Kidney glomerular epithelial cell (primary cell): ENCODE data around the gene OCLN.
"Not testable (repeated sequence)": the region's sequence is repeated elsewhere in the genome, so short reads cannot be mapped to it uniquely, and the experiment has no call there.

Experiments used
- DNase-seq: peaks from one replicate; lab custom pipeline; 2025; lab: John Stamatoyannopoulos, UW

OCLN gene, protein sequence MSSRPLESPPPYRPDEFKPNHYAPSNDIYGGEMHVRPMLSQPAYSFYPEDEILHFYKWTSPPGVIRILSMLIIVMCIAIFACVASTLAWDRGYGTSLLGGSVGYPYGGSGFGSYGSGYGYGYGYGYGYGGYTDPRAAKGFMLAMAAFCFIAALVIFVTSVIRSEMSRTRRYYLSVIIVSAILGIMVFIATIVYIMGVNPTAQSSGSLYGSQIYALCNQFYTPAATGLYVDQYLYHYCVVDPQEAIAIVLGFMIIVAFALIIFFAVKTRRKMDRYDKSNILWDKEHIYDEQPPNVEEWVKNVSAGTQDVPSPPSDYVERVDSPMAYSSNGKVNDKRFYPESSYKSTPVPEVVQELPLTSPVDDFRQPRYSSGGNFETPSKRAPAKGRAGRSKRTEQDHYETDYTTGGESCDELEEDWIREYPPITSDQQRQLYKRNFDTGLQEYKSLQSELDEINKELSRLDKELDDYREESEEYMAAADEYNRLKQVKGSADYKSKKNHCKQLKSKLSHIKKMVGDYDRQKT

DNA sequence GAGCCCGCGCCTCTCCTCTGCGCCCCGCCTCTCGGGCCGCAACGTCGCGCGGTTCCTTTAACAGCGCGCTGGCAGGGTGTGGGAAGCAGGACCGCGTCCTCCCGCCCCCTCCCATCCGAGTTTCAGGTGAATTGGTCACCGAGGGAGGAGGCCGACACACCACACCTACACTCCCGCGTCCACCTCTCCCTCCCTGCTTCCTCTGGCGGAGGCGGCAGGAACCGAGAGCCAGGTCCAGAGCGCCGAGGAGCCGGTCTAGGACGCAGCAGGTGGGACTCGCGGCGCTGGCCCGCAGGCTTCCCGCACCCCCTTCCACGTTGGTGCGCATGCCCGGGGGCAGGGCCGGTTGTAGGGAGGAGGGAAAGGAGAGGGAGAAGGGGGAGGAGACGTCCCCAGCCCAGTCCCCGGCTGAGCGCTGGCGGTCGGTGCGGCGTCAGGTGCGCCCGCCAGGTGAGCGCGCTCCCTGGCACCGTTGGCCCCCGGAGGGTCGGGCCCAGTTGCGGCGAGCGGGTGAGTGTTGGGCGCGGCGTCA lies at the start of gene OCLN:
TSS of gene OCLN (plus strand) at position 400 of the 532 bp plus-strand sequence. CDS start 11,455 bp downstream, outside the sequence.
- DNase-seq = peak; percentile 7

DNA sequence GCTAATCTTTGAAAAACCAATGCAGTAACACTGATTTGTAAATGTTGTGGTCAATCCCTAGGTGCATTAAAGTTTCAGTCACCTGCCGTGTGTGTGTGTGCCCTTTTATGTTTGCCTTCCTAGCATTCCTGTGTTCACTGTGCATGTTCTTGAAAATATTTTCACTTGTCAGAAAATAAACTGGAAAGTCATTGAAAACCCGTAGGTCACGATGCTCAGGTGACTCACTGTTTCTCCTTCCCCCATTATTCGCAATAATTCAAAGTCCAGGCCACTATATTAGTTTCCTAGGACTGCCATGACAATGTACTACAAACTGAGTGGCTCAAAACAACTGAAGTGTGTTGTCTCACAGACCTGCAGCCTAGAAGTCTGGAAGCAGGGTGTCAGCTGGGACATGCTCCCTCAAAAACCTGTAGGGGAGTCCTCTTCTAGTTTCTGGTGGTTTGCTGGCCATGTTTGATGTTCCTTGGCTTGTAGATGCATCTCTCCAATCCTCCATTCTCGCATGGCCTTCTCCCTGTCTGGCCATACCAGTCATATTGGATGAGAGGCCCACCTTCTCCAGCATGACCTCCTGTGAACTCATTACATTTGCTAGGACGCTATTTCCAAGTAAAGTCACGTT lies 48.3 kb upstream of the OCLN start:
- peak; percentile 78 for DNase-seq

DNA sequence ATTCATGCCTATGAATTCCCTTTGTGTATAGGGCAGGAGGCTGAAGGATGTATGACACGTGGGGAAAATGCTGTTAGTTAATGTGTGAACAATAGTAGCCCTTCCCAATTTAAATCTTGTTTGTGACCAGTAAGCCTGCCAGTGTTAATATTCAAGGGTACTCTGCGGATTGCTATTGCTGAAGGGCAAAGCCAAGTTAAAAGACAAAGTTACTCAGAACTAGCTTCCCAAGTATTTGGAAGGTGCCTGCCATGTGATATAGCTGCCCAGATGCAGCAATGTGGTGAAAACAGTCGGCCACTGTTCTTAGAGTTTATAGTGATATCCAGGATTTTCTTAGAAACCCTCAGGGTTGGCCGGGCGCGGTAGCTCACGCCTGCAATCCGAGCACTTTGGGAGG lies 43.1 kb upstream of the OCLN start:
- no peak for DNase-seq

DNA sequence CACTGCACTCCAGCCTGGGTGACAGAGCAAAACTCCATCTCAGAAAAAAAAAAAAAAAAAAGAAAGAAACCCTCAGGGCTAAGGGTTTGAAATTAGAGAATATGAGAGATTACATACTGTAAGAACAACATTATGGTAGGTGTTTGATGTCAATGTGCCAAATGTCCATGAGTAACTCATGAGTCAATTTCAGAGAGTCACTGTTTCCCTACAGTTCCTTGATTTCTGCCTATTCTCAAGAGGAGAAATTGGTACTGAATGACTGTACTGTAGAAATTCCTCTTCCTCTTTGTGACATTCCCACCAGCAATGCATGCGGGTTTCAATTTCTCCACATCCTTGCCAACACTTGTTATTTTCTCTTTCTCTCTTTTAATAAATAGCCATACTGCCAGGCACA lies 42.5 kb upstream of the OCLN start:
- peak; percentile 28 for DNase-seq

DNA sequence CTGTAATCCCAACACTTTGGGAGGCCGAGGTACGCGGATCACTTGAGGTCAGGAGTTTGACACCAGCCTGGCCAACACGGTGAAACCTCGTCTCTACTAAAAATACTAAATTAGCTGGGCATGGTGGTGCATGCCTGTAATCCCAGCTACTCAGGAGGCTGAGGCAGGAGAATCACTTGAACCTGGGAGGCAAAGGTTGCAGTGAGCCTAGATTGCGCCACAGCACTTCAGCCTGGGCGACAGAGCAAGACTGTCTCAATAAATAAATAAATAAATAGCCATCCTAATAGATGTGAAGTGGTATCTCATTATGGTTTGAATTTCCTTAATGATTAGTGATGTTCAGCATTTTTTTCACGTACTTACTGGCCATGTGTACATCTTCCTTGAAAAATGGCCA lies 42.1 kb upstream of the OCLN start:
- DNase-seq = not testable (repeated sequence)

DNA sequence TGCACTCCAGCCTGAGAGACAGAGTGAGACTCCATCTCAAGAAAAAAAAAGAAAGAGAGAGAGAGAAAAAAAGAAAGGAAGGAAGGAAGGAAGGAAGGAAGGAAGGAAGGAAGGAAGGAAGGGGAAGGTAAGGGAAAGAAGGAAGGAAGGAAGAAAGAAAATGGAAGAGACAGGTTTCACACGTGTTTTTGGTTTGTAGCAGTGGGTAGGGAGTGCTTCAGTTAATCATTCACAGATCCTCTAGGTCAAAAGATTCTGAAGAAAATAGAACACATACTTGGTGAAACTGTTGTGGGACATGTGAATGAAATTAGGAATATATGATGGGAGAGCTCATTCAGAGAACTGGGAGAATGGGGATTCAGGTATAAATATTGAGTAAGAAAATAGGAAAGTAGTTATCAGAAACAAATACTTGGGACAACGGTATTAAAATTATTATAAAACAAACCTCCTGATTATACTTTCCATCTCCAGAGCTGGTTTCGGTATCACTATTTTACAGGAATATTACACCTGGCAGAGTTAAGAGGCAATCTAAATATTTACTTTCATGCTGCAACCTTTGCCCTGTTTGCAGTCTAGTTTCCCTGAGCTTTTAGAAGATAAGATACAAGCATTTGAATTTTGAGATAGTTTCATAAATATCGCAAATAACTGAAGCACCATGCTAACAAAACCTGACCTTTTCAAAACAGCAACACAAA lies 40.5 kb upstream of the OCLN start:
- no peak for DNase-seq

DNA sequence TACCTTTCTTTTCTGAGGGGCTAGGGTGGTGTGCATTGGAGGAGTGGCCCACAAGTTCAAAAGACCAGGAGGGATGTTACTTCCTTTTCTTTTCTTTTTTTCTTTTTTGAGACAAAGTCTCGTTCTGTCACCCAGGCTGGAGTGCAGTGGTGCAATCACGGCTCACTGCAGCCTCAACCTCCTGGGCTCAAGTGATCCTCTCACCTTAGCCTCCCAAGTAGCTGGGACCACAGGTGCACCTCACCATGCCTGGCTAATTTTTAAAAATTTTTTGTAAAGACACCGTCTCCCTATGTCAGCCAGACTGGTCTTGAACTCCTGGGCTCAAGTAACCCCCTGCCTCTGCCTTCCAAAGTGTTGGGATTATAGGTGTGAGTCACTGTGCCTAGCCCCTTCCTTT lies 39.1 kb upstream of the OCLN start:
- not testable (repeated sequence) for DNase-seq

DNA sequence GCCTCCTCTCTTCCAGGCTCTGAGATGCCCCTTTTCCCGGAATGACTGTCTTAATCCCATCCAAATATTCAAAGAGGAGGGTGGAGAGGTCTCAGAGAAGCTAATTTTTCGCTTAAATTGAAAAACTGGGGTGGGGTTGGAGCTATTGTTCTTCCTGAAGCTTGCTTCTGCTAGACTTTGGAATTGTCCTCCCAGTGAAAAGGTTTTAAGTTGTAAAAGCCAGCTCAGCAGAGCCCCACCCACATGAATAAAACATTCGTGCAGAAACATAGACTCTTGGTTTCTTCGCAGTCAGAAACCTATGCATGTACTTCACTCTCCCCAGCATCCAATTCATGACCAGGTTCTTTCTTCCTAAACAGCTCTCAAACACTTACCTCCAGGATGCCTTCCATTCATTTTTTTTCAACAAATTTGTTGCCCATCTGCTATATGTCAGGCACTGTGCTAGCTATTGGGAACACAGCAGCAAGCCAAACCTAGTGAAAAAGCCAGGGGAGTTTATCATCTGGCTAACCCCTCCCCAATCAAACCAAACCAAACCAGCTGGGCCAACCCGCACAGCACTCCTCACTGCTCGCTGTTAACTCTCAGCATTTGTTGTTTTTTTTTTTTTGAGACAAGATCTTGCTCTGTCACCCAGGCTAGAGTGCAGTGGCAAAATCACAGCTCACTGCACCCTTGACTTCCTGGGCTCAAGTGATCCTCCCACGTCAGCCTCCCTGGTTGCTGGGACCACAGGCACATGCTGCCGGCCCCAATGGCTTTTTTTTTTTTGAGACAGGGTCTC lies 37.9 kb upstream of the OCLN start:
- no peak for DNase-seq

DNA sequence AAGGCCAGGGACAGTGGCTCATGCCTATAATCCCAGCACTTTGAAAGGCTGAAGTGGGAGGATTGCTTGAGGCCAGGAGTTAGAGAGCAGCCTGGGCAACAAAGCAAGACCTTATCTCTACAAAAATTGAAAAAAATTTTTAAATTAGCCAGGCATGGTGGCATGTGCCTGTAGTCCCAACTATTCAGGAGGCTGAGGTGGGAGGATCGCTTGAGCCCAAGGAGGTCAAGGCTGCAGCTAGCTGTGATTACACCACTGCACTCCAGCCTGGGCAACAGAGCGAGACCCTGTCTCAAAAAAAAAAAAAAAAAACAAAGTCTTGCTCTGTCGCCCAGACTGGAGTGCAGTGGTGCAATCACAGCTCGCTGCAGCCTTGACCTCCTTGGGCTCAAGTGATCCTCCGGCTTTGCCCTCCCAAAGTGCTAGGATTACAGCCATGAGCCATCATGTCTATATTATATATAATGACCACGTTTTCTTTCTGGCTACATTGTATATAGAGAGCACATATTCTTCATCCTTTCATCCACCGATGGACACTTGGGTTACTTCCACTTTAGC lies 37.1 kb upstream of the OCLN start:
- DNase-seq = not testable (repeated sequence)

DNA sequence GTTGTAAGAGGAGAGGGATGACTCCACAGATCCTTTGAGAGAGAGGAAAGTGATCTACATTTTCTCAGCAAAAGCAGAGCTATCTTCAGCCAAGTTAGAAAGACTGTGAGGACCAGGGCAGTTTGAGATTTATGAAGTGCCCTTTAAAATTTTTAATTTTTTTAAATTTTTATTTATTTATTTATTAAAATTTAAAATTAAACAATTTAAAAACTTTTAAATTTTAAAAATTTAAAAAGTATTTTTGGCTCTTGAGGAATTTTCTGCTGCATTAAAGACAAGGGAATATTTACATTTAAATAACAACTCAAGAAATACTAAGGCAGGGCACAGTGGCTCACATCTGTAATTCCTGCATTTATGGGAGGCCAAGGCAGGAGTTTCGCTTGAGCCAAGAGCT lies 30.4 kb upstream of the OCLN start:
- DNase-seq = no peak

DNA sequence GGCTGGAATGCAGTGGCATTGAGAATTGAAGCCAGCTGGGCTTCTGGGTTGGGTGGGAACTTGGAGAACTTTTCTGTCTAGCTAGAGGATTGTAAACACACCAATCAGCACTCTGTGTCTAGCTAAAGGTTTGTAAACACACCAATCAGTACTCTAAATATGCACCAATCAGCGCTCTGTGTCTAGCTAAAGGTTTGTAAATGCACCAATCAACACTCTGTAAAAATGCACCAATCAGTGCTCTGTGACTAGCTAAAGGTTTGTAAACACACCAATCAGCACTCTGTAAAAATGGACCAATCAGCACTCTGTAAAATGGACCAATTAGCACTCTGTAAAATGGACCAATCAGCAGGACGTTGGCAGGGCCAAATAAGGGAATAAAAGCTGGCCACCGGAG lies 26.2 kb upstream of the OCLN start:
- not testable (repeated sequence) for DNase-seq

DNA sequence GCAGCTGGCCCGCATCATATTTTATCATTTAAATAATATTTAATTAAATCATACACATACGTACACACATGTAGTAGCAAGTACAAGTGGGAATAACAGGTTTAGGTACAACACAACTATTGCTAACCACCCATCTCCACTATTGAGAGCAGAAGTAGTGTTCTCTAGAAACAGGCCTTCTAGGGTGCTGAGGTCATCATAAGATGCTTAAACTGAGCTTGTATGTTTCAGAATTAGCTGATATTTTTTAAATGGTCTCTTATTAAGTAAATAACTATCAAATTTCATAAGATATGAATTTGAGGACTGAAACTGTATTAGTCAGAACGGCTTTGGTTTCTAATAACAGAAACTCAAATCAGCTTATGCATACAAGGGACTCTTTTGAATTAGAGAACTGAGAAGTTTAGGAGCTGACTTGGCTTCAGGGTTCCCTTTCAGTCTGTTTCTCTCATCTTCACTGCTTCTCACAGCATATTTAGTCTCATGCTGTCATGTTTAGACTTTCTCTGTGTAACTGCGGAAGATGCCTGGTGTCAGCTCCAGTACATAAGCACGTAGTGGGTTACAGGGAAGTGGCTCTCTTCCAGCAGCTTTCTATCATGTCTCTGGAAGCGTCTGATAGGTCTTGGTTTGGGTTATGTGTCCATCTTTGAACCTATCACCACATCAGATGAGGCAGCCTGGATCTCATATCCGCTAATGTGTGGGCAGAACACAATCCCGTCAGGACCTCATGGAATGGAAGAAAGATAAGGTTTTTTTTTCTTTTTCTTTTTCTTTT lies 25.0 kb upstream of the OCLN start:
- DNase-seq = no peak

DNA sequence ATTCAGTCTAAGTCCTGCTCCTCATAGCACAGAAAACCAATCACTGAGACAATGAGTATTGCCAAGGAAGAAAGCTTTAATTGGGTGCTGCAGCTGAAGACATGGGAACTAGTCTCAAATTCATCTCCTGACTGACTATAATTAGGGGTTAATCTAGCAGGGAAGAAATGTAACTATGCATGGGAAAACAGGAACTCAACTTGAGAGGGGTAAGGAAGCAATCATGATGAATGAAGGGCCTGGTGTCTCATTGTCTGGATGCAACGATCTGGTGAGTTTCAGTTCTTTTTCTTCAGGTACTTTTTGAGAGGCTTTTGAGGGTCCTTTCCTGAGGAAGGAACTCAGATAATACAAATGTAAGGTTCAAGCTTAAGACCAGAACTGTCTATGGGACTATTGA lies 24.0 kb upstream of the OCLN start:
- no peak for DNase-seq

DNA sequence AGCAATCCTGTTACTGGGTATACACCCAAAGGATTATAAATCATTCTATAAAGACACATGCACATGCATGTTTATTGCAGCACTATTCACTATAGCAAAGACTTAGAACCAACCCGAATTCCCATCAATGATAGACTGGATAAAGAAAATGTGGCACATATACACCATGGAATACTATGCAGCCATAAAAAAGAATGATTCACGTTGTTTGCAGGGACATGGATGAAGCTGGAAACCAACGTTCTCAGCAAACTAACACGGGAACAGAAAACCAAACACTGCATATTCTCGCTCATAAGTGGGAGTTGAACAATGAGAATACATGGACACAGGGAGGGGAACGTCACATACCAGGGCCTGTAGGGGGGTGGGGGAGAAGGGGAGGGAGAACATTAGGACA lies 21.1 kb upstream of the OCLN start:
- not testable (repeated sequence) for DNase-seq

DNA sequence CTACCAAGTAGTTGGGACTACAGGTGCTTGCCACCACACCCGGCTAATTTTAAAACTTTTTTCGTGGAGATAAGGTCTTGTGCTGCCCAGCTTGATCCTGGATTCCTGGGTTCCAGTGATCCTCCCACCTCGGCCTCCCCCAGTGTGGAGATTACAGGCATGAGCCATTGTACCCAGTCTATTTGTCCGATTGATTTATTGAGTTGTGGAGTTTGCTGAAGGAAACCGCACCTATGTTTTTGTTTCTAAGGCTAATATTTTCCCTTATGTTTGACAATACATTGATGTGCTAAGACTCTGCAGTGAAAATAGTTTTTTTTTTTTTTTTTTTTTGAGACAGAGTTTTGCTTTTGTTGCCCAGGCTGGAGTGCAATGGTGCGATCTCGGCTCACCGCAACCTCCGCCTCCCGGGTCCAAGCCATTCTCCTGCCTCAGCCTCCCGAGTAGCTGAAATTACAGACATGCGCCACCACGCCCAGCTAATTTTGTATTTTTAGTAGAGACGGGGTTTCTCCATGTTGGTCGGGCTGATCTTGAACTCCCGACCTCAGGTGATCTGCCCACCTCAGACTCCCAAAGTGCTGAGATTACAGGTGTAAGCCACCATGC lies 20.0 kb upstream of the OCLN start:
- not testable (repeated sequence) for DNase-seq

DNA sequence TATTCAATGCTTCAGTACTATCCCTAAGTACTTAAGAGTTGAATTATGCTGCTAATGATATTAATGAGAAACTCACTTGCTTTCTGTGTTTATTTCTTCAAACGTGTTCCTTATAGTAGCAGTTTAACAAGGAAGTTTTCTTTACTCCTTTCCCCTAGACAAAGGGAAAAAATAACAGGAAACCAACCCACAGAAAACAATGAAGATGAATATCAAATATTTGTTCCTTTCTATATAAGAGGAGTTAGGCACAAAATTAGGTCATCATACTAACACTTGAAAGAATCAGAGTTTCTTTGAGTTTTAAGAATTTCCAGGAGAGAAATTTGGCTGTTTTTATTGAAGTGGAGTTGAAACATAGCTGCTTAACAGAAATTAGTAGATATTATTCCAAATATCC lies 15.4 kb upstream of the OCLN start:
- DNase-seq = no peak

DNA sequence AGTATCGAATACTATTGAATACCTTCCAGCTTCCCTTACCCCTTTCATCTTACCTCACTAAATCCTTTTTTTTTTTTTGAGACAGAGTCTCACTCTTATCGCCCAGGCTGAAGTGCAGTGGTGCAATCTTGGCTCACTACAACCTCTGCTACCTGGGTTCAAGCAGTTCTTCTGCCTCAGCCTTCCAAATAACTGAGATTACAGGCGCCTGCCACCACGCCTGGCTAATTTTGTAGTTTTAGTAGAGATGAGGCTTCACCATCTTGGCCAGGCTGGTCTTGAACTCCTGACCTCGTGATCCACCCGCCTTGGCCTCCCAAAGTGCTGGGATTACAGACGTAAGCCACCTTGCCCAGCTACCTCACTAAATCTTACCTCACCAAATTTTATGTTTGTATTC lies 14.3 kb upstream of the OCLN start:
- not testable (repeated sequence) for DNase-seq

DNA sequence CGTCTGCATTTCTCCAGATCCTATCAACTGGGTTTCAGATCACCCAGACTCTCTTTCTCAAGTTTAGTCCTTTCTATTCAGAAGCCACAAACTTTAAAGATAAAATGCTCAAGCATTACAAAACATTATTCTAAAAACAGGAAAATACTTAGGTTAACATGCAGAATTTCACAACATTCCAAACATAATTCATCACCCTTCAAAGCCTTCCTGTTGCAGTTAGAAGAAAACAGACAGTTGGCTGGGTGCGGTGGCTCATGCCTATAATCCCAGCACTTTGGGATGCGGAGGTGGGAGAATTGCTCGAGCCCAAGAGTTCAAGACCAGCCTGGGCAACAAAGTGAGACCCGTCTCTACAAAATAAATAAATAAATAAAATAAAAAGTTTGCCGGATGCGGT lies 7.7 kb upstream of the OCLN start:
- no peak for DNase-seq

DNA sequence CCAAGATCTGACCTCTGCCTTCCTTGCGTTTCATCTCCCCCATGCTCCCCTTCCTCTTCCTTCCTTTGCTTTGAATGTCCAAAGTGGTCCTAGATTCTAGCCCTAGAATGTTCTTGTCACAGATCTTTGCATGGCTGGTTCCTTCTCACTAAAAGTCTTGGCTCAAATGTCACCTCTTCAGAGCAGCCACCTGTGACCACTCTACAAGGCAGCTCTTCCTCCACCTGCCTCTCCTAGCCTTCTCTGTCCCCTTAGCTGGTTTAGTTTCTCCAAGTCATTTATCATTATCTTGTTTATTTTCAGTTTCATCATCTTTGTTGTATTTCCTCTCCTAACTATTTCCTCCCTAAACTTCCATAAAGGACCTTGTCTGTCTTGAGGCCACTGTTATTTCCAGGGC lies 7.1 kb upstream of the OCLN start:
- no peak for DNase-seq

DNA sequence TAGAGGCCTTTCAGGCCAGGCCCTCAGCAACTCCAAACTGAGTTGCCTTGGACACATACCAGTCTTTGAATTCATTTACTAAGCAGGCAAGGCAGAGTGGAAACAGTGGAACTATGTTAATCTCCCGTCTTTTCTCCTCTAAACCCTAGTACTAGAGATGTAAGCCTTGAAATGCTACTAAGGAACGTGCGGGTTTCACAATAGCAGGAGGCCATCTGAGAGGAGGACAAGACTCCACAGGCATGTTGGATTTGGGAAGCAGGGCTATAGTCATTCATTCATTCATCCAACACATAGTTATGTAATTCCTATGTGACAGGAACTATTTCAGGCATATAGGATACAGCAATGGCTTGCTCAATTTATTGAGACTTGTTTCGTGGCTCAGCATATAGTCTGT lies 3.3 kb upstream of the OCLN start:
- DNase-seq = no peak
